ENCODE data around the gene ASB10.

- TF ChIP-seq, protein P1, sequence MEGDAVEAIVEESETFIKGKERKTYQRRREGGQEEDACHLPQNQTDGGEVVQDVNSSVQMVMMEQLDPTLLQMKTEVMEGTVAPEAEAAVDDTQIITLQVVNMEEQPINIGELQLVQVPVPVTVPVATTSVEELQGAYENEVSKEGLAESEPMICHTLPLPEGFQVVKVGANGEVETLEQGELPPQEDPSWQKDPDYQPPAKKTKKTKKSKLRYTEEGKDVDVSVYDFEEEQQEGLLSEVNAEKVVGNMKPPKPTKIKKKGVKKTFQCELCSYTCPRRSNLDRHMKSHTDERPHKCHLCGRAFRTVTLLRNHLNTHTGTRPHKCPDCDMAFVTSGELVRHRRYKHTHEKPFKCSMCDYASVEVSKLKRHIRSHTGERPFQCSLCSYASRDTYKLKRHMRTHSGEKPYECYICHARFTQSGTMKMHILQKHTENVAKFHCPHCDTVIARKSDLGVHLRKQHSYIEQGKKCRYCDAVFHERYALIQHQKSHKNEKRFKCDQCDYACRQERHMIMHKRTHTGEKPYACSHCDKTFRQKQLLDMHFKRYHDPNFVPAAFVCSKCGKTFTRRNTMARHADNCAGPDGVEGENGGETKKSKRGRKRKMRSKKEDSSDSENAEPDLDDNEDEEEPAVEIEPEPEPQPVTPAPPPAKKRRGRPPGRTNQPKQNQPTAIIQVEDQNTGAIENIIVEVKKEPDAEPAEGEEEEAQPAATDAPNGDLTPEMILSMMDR (IDR thresholded peaks at IDR 0.05) = no peak
- TF ChIP-seq, protein P2, sequence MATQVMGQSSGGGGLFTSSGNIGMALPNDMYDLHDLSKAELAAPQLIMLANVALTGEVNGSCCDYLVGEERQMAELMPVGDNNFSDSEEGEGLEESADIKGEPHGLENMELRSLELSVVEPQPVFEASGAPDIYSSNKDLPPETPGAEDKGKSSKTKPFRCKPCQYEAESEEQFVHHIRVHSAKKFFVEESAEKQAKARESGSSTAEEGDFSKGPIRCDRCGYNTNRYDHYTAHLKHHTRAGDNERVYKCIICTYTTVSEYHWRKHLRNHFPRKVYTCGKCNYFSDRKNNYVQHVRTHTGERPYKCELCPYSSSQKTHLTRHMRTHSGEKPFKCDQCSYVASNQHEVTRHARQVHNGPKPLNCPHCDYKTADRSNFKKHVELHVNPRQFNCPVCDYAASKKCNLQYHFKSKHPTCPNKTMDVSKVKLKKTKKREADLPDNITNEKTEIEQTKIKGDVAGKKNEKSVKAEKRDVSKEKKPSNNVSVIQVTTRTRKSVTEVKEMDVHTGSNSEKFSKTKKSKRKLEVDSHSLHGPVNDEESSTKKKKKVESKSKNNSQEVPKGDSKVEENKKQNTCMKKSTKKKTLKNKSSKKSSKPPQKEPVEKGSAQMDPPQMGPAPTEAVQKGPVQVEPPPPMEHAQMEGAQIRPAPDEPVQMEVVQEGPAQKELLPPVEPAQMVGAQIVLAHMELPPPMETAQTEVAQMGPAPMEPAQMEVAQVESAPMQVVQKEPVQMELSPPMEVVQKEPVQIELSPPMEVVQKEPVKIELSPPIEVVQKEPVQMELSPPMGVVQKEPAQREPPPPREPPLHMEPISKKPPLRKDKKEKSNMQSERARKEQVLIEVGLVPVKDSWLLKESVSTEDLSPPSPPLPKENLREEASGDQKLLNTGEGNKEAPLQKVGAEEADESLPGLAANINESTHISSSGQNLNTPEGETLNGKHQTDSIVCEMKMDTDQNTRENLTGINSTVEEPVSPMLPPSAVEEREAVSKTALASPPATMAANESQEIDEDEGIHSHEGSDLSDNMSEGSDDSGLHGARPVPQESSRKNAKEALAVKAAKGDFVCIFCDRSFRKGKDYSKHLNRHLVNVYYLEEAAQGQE (IDR thresholded peaks at IDR 0.05; ENCODE audit: low read depth, low read length) = no peak
- TF ChIP-seq EZH2phosphoT487 (IDR thresholded peaks at IDR 0.05; ENCODE audit: borderline replicate concordance, low read depth) = no peak
- TF ChIP-seq POLR2AphosphoS5 (IDR thresholded peaks at IDR 0.05; ENCODE audit: low read depth, low read length) = no peak
- no peak for TF ChIP-seq RCOR1 (IDR thresholded peaks at IDR 0.05; ENCODE audit: low read length)
- TF ChIP-seq, protein P3, sequence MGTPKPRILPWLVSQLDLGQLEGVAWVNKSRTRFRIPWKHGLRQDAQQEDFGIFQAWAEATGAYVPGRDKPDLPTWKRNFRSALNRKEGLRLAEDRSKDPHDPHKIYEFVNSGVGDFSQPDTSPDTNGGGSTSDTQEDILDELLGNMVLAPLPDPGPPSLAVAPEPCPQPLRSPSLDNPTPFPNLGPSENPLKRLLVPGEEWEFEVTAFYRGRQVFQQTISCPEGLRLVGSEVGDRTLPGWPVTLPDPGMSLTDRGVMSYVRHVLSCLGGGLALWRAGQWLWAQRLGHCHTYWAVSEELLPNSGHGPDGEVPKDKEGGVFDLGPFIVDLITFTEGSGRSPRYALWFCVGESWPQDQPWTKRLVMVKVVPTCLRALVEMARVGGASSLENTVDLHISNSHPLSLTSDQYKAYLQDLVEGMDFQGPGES (IDR thresholded peaks at IDR 0.05; ENCODE audit: low read depth, low read length) = no peak
- TF ChIP-seq USF2 (IDR thresholded peaks at IDR 0.05; ENCODE audit: borderline replicate concordance, low read depth, low read length) = no peak
- TF ChIP-seq, protein P4, sequence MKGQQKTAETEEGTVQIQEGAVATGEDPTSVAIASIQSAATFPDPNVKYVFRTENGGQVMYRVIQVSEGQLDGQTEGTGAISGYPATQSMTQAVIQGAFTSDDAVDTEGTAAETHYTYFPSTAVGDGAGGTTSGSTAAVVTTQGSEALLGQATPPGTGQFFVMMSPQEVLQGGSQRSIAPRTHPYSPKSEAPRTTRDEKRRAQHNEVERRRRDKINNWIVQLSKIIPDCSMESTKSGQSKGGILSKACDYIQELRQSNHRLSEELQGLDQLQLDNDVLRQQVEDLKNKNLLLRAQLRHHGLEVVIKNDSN (IDR thresholded peaks at IDR 0.05; ENCODE audit: borderline replicate concordance, low read depth) = no peak
- TF ChIP-seq RAD21 (IDR thresholded peaks at IDR 0.05; ENCODE audit: low read length) = no peak
- no peak for TF ChIP-seq NRF1 (IDR thresholded peaks at IDR 0.05; ENCODE audit: low read depth, low read length)
- no peak for TF ChIP-seq MEF2A (IDR thresholded peaks at IDR 0.05; ENCODE audit: borderline replicate concordance, low read depth)
- TF ChIP-seq EP300 (IDR thresholded peaks at IDR 0.05; ENCODE audit: borderline replicate concordance in 1 of 2, low read depth in 1 of 2, low read length in 1 of 2) = no peak
- TF ChIP-seq TEAD4 (IDR thresholded peaks at IDR 0.05; ENCODE audit: borderline replicate concordance, insufficient read depth) = no peak
- TF ChIP-seq PBX3 (IDR thresholded peaks at IDR 0.05) = no peak
These were observed 2.0 kb upstream of the ASB10 start for GRCh38 chr7:151189038-151189437.
